Fibroblast of lung (primary cell): ENCODE results near the gene UBE2H. TPM values are rescaled to one million over a fixed set of nuclear protein-coding genes. Genes with fewer than 3 reads are reported as not detected.
A peak's percentile ranks its signal among the peaks of the same experiment; 100 is the strongest.

Experiments used
- DNase-seq, 2 donors: peaks; one replicate each; pipeline versions ENCODE4 v3.0.0 to v3.0.0-alpha.2; 2010; ENCODE audit warnings: low read depth in 2 of 2
- H2AFZ ChIP-seq: 2 replicates; pipeline ENCODE4 v1.5.1; 2012; ENCODE audit warnings: low read length, control low read depth, inconsistent platforms
- H3K27ac ChIP-seq: 2 replicates; pipeline ENCODE4 v1.5.1; 2011; ENCODE audit warnings: low read length, control low read depth; ENCODE audit not compliant: insufficient read depth
- H3K27me3 ChIP-seq: 2 replicates; pipeline ENCODE4 v1.5.1; 2011; ENCODE audit warnings: mild to moderate bottlenecking, low read length; ENCODE audit not compliant: control insufficient read depth, insufficient read depth
- H3K36me3 ChIP-seq: 2 replicates; pipeline ENCODE4 v1.5.1; 2011; ENCODE audit warnings: low read length; ENCODE audit not compliant: control insufficient read depth, insufficient read depth
- H3K4me1 ChIP-seq: 2 replicates; pipeline ENCODE4 v1.5.1; 2011; ENCODE audit warnings: low read length; ENCODE audit not compliant: control insufficient read depth, insufficient read depth; ENCODE audit errors: extremely low read depth
- H3K4me2 ChIP-seq: 2 replicates; pipeline ENCODE4 v1.5.1; 2011; ENCODE audit warnings: low read length, control low read depth; ENCODE audit not compliant: insufficient read depth; ENCODE audit errors: extremely low read depth
- H3K4me3 ChIP-seq, 4 experiments: fragments of 200-600 bp in 1 of 4; sonication (generic) in 1 of 4; replicated peaks in 1 of 4; 2 replicates each; pipeline ENCODE4 v1.5.1; 2011 to 2016; ENCODE audit warnings: low read length in 4 of 4, low read depth in 3 of 4, mild to moderate bottlenecking in 3 of 4, control low read depth in 2 of 4, inconsistent platforms in 1 of 4, mixed read lengths in 1 of 4; ENCODE audit not compliant: insufficient read depth in 1 of 4; ENCODE audit errors: control extremely low read depth in 1 of 4
- H3K79me2 ChIP-seq: 2 replicates; pipeline ENCODE4 v1.5.1; 2012; ENCODE audit warnings: mild to moderate bottlenecking, low read length, inconsistent platforms; ENCODE audit not compliant: control insufficient read depth, insufficient read depth
- H3K9ac ChIP-seq: 2 replicates; pipeline ENCODE4 v1.5.1; 2011; ENCODE audit warnings: mild to moderate bottlenecking, low read length, control low read depth; ENCODE audit not compliant: insufficient read depth
- H3K9me3 ChIP-seq: 2 replicates; pipeline ENCODE4 v1.5.1; 2012; ENCODE audit warnings: low read depth, low read length; ENCODE audit not compliant: control insufficient read depth, insufficient read depth
- H4K20me1 ChIP-seq: 2 replicates; pipeline ENCODE4 v1.5.1; 2011; ENCODE audit warnings: low read length; ENCODE audit not compliant: control insufficient read depth, insufficient read depth; ENCODE audit errors: extremely low read depth
- CTCF ChIP-seq, 2 donors: IDR thresholded peaks in 1 of 2; conservative IDR thresholded peaks in 1 of 2; 1 replicate in 1 of 2; 2 replicates in 1 of 2; pipeline ENCODE4 v1.5.1; 2011 to 2012; ENCODE audit warnings: low read length in 2 of 2, control low read depth in 1 of 2, inconsistent platforms in 1 of 2, low read depth in 1 of 2, mild to moderate bottlenecking in 1 of 2
- EZH2 ChIP-seq: IDR thresholded peaks from 2 replicates; pipeline ENCODE4 v1.5.1; 2012; ENCODE audit warnings: low read length, control low read depth, mild to moderate bottlenecking; ENCODE audit errors: missing control alignments
- polyA plus RNA-seq, 2 donors: library from polyadenylated mRNA; depleted of rRNA in 1 of 2; stranded (reverse) in 1 of 2; unstranded in 1 of 2; fragments of >200 nt; gene quantifications; 2 replicates each; pipeline ENCODE4 v1.2.1, GENCODE V29; 2011 to 2012; ENCODE audit warnings: missing spikeins in 1 of 2
- total RNA-seq: library from RNA; depleted of rRNA; stranded (reverse); fragments of >200 nt; gene quantifications from 2 replicates; pipeline ENCODE4 v1.2.1, GENCODE V29; 2014

The UBE2H gene
- total and polyA plus RNA-seq, 2 donors (not counting 1 experiment from before 2014, with no cell fraction given) = 76.0 to 102 TPM

- Histone ChIP-seq H2AFZ (no peak overlapping the region), H3K27ac (no peak overlapping the region), H3K4me1 (no peaks in the 10 kb centered on the region), H3K36me3 (no peaks in the 10 kb centered on the region), H3K27me3 (no peaks in the 10 kb centered on the region), H3K79me2 (no peaks in the 10 kb centered on the region), H3K9me3 (no peaks in the 10 kb centered on the region), H4K20me1 (no peaks in the 10 kb centered on the region), H3K4me3 (no peak overlapping the region), H3K9ac (no peak overlapping the region), H3K4me2 (no peak overlapping the region)
- TF ChIP-seq CTCF (conservative IDR thresholded peaks at IDR 0.05 in 1 of 2, IDR thresholded peaks at IDR 0.05 in 1 of 2; ENCODE audit: low read depth in 1 of 2, low read length in 2 of 2) = no peak
- TF ChIP-seq EZH2 = no peak
- no peak for DNase-seq
Measured at GRCh38 chr7:129883151-129883550, 69.6 kb downstream of the UBE2H start.

- no peak for TF ChIP-seq EZH2
- no peak for TF ChIP-seq CTCF (conservative IDR thresholded peaks at IDR 0.05 in 1 of 2, IDR thresholded peaks at IDR 0.05 in 1 of 2; ENCODE audit: low read depth in 1 of 2, low read length in 2 of 2)
- no peaks in the 10 kb centered on the region for H3K79me2 ChIP-seq
- H3K4me2 ChIP-seq = no peak overlapping the region
- no peak overlapping the region for H3K27ac ChIP-seq
- no peak overlapping the region for H3K9ac ChIP-seq
- no peaks in the 10 kb centered on the region for H3K27me3 ChIP-seq
- H3K9me3 ChIP-seq = no peaks in the 10 kb centered on the region
- no peak overlapping the region for H2AFZ ChIP-seq
- H3K36me3 ChIP-seq = no peaks in the 10 kb centered on the region
- peak in 1 of 2 donors; percentile 46 for DNase-seq
- no peaks in the 10 kb centered on the region for H4K20me1 ChIP-seq
- H3K4me1 ChIP-seq = no peaks in the 10 kb centered on the region
- no peak overlapping the region for H3K4me3 ChIP-seq
Measured at GRCh38 chr7:129882531-129882930, 70.2 kb downstream of the UBE2H start.

GRCh38 chr7:129877146-129877792 lies 75.5 kb downstream of the UBE2H start:
- no peaks in the 10 kb centered on the region for H3K79me2 ChIP-seq
- no peak overlapping the region for H3K4me2 ChIP-seq
- H3K9ac ChIP-seq = no peak overlapping the region
- no peak overlapping the region for H3K4me3 ChIP-seq
- no peak overlapping the region for H3K27ac ChIP-seq
- no peaks in the 10 kb centered on the region for H4K20me1 ChIP-seq
- H3K27me3 ChIP-seq = no peaks in the 10 kb centered on the region
- no peak overlapping the region for H2AFZ ChIP-seq
- TF ChIP-seq CTCF (conservative IDR thresholded peaks at IDR 0.05 in 1 of 2, IDR thresholded peaks at IDR 0.05 in 1 of 2; ENCODE audit: low read depth in 1 of 2, low read length in 2 of 2) = no peak
- TF ChIP-seq EZH2 = no peak
- H3K9me3 ChIP-seq = no peaks in the 10 kb centered on the region
- no peaks in the 10 kb centered on the region for H3K4me1 ChIP-seq
- peaks cover 2% of the 10 kb centered on the region for H3K36me3 ChIP-seq
- DNase-seq = no peak
